SU-DHL-6 (cell line): ENCODE measurements around the gene SALL1.

Experiments used
- H2AFZ ChIP-seq: fragments of 200-600 bp; sonication (generic); 2 replicates; pipeline ENCODE4 v1.6.1; 2014; ENCODE audit warnings: low read depth, mild to moderate bottlenecking, moderate library complexity, mixed read lengths, antibody characterized with exemption, low read length; ENCODE audit not compliant: severe bottlenecking
- H3F3A ChIP-seq: fragments of 200-600 bp; shearing (Covaris generic); 2 replicates; pipeline ENCODE4 v1.6.0; 2016; ENCODE audit warnings: antibody characterized with exemption, mild to moderate bottlenecking; ENCODE audit not compliant: insufficient read depth
- H3K27ac ChIP-seq: fragments of 200-600 bp; sonication (generic); 2 replicates; pipeline ENCODE4 v1.5.1; 2016; ENCODE audit warnings: low read depth, mild to moderate bottlenecking, low read length, moderate library complexity, mixed read lengths
- H3K27me3 ChIP-seq: fragments of 200-600 bp; sonication (generic), shearing (Covaris generic); 2 replicates; pipeline ENCODE4 v1.6.0; 2014; ENCODE audit warnings: mild to moderate bottlenecking, low read length
- H3K36me3 ChIP-seq: fragments of 200-600 bp; sonication (generic); 2 replicates; pipeline ENCODE4 v1.6.1; 2014; ENCODE audit warnings: mild to moderate bottlenecking, low read length, mixed read lengths
- H3K4me2 ChIP-seq: fragments of 300-600, 200-600 bp; shearing (Covaris generic), sonication (generic); 2 replicates; pipeline ENCODE4 v1.6.0; 2014; ENCODE audit warnings: low read length, low read depth, mild to moderate bottlenecking; ENCODE audit not compliant: poor library complexity, severe bottlenecking
- H3K4me3 ChIP-seq: fragments of 200-600 bp; sonication (generic); 2 replicates; pipeline ENCODE4 v1.5.1; 2014; ENCODE audit warnings: antibody characterized with exemption, low read length, mild to moderate bottlenecking, mixed read lengths; ENCODE audit not compliant: insufficient read depth, poor library complexity, severe bottlenecking
- H3K79me2 ChIP-seq: fragments of 200-600 bp; sonication (generic); 2 replicates; pipeline ENCODE4 v1.6.1; 2014; ENCODE audit warnings: mild to moderate bottlenecking, low read length, moderate library complexity; ENCODE audit not compliant: insufficient read depth
- H3K9ac ChIP-seq: fragments of 200-600 bp; sonication (generic); 2 replicates; pipeline ENCODE4 v1.7.0; 2014; ENCODE audit warnings: mild to moderate bottlenecking, low read length
- H3K9me2 ChIP-seq: fragments of 200-600 bp; sonication (generic); replicated peaks from 2 replicates; pipeline ENCODE4 v1.6.1; 2014; ENCODE audit warnings: low read length; ENCODE audit not compliant: insufficient read depth
- H3K9me3 ChIP-seq: fragments of 200-600 bp; sonication (generic); 2 replicates; pipeline ENCODE4 v1.6.1; 2014; ENCODE audit warnings: low read length, mixed read lengths; ENCODE audit not compliant: insufficient read depth
- H4K20me1 ChIP-seq: fragments of 200-600 bp; sonication (generic); 2 replicates; pipeline ENCODE4 v1.6.1; 2014; ENCODE audit warnings: low read depth, mild to moderate bottlenecking, antibody characterized with exemption, low read length, moderate library complexity, mixed read lengths
- EZH2phosphoT487 ChIP-seq: fragments of 200-600 bp; sonication (generic), shearing (Covaris generic); conservative IDR thresholded peaks from 2 replicates; pipeline ENCODE4 v1.6.1; 2018; ENCODE audit warnings: mild to moderate bottlenecking, antibody characterized with exemption, low read length, moderate library complexity, mixed read lengths
- TF ChIP-seq, protein P1 (sequence below): fragments of 200-600 bp; sonication (generic); IDR thresholded peaks from one replicate; pipeline ENCODE4 v1.5.1; 2017; ENCODE audit warnings: antibody characterized with exemption, mild to moderate bottlenecking, low read length, moderate library complexity; ENCODE audit not compliant: insufficient read depth, poor library complexity, severe bottlenecking

The SALL1 gene

DNA sequence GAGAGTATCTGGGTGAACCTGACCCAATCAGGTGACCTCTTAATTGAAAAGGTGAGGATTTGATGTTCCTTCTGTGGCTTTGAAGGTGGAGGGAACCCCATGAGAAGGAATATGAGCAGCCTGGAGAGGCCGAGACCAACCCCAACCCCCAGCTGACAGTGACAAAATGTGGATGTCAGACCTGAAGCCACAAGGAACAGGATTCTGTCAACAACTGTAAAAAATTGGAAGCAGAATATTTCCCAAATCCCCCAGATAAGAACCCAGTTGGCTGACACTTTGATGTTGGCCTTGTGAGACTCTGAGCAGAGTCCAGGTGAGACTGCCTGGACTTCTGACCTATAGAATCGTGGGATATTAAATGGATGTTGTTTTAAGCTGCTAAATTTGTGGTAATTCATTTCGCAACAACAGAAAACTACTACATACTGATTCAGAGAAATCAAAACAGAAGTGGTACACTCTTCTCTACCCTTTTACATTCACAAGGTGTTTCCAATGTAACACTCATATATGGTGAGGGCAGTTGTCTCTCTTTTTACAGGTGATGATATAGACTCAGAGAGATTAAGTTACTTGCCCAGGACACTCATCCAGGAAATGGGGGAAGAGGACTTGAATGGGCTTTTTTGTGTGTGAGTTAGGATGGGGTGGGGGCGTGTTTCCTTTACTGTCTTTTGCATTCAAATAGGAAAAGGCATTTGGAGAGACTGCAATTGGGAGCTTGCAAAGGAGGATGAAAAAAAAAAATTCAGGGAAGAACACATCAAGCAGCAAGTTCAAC is 29.8 kb upstream of the SALL1 start:
- H3K79me2 ChIP-seq, result no peaks in the 10 kb centered on the region
- no peaks in the 10 kb centered on the region for H3K9me3 ChIP-seq
- no peak overlapping the region for H3K27ac ChIP-seq

DNA sequence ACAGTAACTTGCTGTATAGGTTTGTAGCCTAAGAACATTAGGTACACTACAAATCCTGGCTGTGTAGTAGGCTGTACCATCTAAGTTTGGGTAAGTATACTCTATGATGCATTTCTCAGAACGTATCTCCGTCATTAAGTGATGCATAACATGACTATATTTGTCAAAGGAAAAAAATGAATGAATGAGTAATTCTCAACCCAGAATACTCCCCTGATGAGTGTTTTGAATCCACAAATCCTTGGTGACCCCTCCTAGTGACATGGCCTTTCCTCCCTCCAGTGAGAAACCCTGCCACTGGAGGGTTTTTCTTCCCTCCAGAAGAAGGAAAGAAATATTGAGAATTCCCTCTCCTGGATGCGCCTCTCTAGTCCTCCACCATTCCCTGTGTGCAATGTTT is 24.0 kb upstream of the SALL1 start:
- Histone ChIP-seq H3K4me2 (no peak overlapping the region), H3K27me3 (no peaks in the 10 kb centered on the region), H3K9me3 (no peaks in the 10 kb centered on the region), H3K4me3 (no peak overlapping the region), H3K79me2 (no peaks in the 10 kb centered on the region), H2AFZ (no peak overlapping the region), H4K20me1 (no peaks in the 10 kb centered on the region), H3K9ac (no peak overlapping the region), H3K36me3 (no peaks in the 10 kb centered on the region), H3K9me2 (no peaks in the 10 kb centered on the region), H3K27ac (no peak overlapping the region), H3F3A (no peaks in the 10 kb centered on the region)
- TF ChIP-seq, protein P1, sequence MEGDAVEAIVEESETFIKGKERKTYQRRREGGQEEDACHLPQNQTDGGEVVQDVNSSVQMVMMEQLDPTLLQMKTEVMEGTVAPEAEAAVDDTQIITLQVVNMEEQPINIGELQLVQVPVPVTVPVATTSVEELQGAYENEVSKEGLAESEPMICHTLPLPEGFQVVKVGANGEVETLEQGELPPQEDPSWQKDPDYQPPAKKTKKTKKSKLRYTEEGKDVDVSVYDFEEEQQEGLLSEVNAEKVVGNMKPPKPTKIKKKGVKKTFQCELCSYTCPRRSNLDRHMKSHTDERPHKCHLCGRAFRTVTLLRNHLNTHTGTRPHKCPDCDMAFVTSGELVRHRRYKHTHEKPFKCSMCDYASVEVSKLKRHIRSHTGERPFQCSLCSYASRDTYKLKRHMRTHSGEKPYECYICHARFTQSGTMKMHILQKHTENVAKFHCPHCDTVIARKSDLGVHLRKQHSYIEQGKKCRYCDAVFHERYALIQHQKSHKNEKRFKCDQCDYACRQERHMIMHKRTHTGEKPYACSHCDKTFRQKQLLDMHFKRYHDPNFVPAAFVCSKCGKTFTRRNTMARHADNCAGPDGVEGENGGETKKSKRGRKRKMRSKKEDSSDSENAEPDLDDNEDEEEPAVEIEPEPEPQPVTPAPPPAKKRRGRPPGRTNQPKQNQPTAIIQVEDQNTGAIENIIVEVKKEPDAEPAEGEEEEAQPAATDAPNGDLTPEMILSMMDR, result no peak
- TF ChIP-seq EZH2phosphoT487, result no peak

More for the DNA sequence above, 29.8 kb upstream of the SALL1 start:
- H3K9ac ChIP-seq, result no peak overlapping the region
- H3K27me3 ChIP-seq, result no peaks in the 10 kb centered on the region
- H3K36me3 ChIP-seq, result no peaks in the 10 kb centered on the region
- no peak overlapping the region for H2AFZ ChIP-seq
- TF ChIP-seq, protein P1, result no peak
- no peak for TF ChIP-seq EZH2phosphoT487
- no peak overlapping the region for H3K4me3 ChIP-seq
- H3K9me2 ChIP-seq, result no peaks in the 10 kb centered on the region
- no peak overlapping the region for H3K4me2 ChIP-seq
- no peaks in the 10 kb centered on the region for H4K20me1 ChIP-seq
- no peaks in the 10 kb centered on the region for H3F3A ChIP-seq

DNA sequence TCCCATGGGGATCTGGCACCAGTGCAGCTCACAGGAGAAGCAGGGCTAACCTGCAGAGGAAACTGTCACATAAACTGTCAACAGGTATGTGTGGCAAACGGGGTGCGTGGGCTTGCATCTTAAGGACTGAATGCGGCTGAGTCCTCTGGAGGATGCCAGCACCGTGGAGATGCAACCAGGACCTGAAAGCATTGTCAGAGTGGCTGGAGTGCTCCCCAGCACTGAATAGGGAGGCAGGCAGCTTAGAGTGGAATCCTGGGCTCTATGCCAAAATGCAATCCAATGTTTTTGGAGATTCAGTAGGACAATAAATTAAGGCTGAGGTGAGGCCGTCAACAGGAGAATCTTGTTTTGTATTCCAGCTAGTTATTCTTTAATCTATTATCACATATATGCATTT is 21.3 kb upstream of the SALL1 start:
- no peaks in the 10 kb centered on the region for H4K20me1 ChIP-seq
- no peaks in the 10 kb centered on the region for H3K9me2 ChIP-seq
- no peak for TF ChIP-seq EZH2phosphoT487
- TF ChIP-seq, protein P1, result no peak
- H3K36me3 ChIP-seq, result no peaks in the 10 kb centered on the region
- no peak overlapping the region for H3K4me2 ChIP-seq
- no peaks in the 10 kb centered on the region for H3F3A ChIP-seq
- no peaks in the 10 kb centered on the region for H3K79me2 ChIP-seq
- H3K27me3 ChIP-seq, result no peaks in the 10 kb centered on the region
- no peak overlapping the region for H3K4me3 ChIP-seq
- H3K9ac ChIP-seq, result no peak overlapping the region
- H3K9me3 ChIP-seq, result no peaks in the 10 kb centered on the region
- H2AFZ ChIP-seq, result no peak overlapping the region
- H3K27ac ChIP-seq, result no peak overlapping the region
